K562 (cell line): ENCODE data around the gene UPF2. TPM values are rescaled to one million over a fixed set of nuclear protein-coding genes. Genes with fewer than 3 reads are reported as not detected.
A peak's percentile ranks its signal among the peaks of the same experiment; 100 is the strongest.

Source experiments
- ATF1 ChIP-seq, 2 experiments: fragments of 450-650 bp in 1 of 2; IDR thresholded peaks; 2 replicates each; pipeline ENCODE4 v1.6.1; 2016; ENCODE audit warnings: missing compliant biosample characterization in 1 of 2, missing genetic modification characterization in 1 of 2
- CHCHD3 ChIP-seq: fragments of 250-450 bp; sonication (Bioruptor Pico); IDR thresholded peaks from 2 replicates; pipeline ENCODE4 v2.1.2; 2022; ENCODE audit warnings: mild to moderate bottlenecking
- CREM ChIP-seq: IDR thresholded peaks from 2 replicates; pipeline ENCODE4 v1.6.1; 2014; ENCODE audit warnings: antibody characterized with exemption, low read depth
- FOXJ3 ChIP-seq: sonication (generic); formaldehyde crosslinking; IDR thresholded peaks from 2 replicates; pipeline ENCODE4 v1.4.0; 2020; ENCODE audit warnings: mild to moderate bottlenecking, missing genetic modification reagents
- GMEB1 ChIP-seq: fragments of 250-450 bp; sonication (Bioruptor Pico); IDR thresholded peaks from 2 replicates; pipeline ENCODE4 v1.4.0; 2020; ENCODE audit warnings: mild to moderate bottlenecking
- GTF2E2 ChIP-seq: fragments of 200-800 bp; sonication (Bioruptor generic); IDR thresholded peaks from 2 replicates; pipeline ENCODE4 v1.6.1; 2016; ENCODE audit warnings: missing genetic modification characterization, missing compliant biosample characterization
- MIER1 ChIP-seq: fragments of 450-650 bp; IDR thresholded peaks from 2 replicates; pipeline ENCODE4 v1.6.1; 2016; ENCODE audit warnings: antibody characterized with exemption, mild to moderate bottlenecking, low read depth
- NR4A1 ChIP-seq, 2 experiments: fragments of 250-450 bp in 1 of 2; fragments of 450-650 bp in 1 of 2; sonication (Bioruptor Pico) in 1 of 2; IDR thresholded peaks; 2 replicates each; pipeline versions ENCODE4 v1.4.0 to v1.6.1; 2016 to 2020; ENCODE audit warnings: mild to moderate bottlenecking in 2 of 2, missing compliant biosample characterization in 1 of 2, missing genetic modification characterization in 1 of 2, moderate library complexity in 1 of 2
- PBX2 ChIP-seq, 2 experiments: IDR thresholded peaks in 1 of 2; conservative IDR thresholded peaks in 1 of 2; 2 replicates each; pipeline ENCODE4 v1.6.1; 2016; ENCODE audit warnings: low read depth in 2 of 2, mild to moderate bottlenecking in 1 of 2, missing compliant biosample characterization in 1 of 2, missing genetic modification characterization in 1 of 2, moderate library complexity in 1 of 2
- PCBP2 ChIP-seq: fragments of 200-400 bp; formaldehyde crosslinking; IDR thresholded peaks from 2 replicates; pipeline ENCODE4 v1.6.1; 2018; ENCODE audit warnings: low read length, low read depth, mild to moderate bottlenecking, moderate library complexity; ENCODE audit not compliant: poor library complexity, severe bottlenecking
- PHF21A ChIP-seq: fragments of 450-650 bp; IDR thresholded peaks from 2 replicates; pipeline ENCODE4 v1.6.1; 2017; ENCODE audit warnings: low read depth, borderline replicate concordance
- RBM15 ChIP-seq: fragments of 200-400 bp; formaldehyde crosslinking; IDR thresholded peaks from 2 replicates; pipeline ENCODE4 v1.6.1; 2018; ENCODE audit warnings: mild to moderate bottlenecking, low read length, moderate library complexity; ENCODE audit not compliant: insufficient read depth
- XRCC5 ChIP-seq: fragments of 200-400 bp; formaldehyde crosslinking; IDR thresholded peaks from 2 replicates; pipeline ENCODE4 v1.6.1; 2017; ENCODE audit warnings: low read depth, mild to moderate bottlenecking, low read length
- ZBTB8A ChIP-seq: fragments of 450-650 bp; IDR thresholded peaks from 2 replicates; pipeline ENCODE4 v1.6.1; 2018; ENCODE audit warnings: mild to moderate bottlenecking, moderate library complexity; ENCODE audit not compliant: partially characterized antibody
- ZC3H11A ChIP-seq: IDR thresholded peaks from 2 replicates; pipeline ENCODE4 v1.6.1; 2012; ENCODE audit warnings: low read depth, low read length, improper control_type of control experiment
- ZNF143 ChIP-seq: sonication (generic); formaldehyde crosslinking; IDR thresholded peaks from 2 replicates; pipeline ENCODE4 v1.9.0; 2022; ENCODE audit warnings: mild to moderate bottlenecking, missing genetic modification reagents
- ZNF175 ChIP-seq: fragments of 200-800 bp; sonication (Bioruptor generic); IDR thresholded peaks from 2 replicates; pipeline ENCODE4 v1.6.1; 2016; ENCODE audit warnings: low read depth, mild to moderate bottlenecking, missing genetic modification characterization, missing compliant biosample characterization
- polyA plus RNA-seq, 8 experiments: library from polyadenylated mRNA; depleted of rRNA in 4 of 8; stranded (reverse) in 5 of 8; unstranded in 3 of 8; fragments of >200 nt; fragmentation: Nextera tagmentation in 2 of 8; fragmentation: Illumina TruSeq in 1 of 8; extraction: Ambion mirVana in 2 of 8; extraction: Trizol in 1 of 8; gene quantifications; 2 replicates each; pipeline versions ENCODE4 v1.2.1 to v1.2.3, GENCODE V29; 2011 to 2014; ENCODE audit warnings: inconsistent platforms in 1 of 8, missing spikeins in 1 of 8
- total RNA-seq, 7 experiments: library from RNA; depleted of rRNA in 6 of 7; stranded (reverse); fragments of >200 nt in 6 of 7; fragmentation: Illumina TruSeq in 2 of 7; extraction: Trizol in 2 of 7; gene quantifications; 2 replicates each; pipeline versions ENCODE4 v1.2.1 to v1.2.3, GENCODE V29; 2011 to 2021; ENCODE audit warnings: low replicate concordance in 1 of 7
- TF ChIP-seq, protein P1 (sequence below): sonication (generic); formaldehyde crosslinking; IDR thresholded peaks from 2 replicates; pipeline ENCODE4 v1.8.0; 2022; ENCODE audit warnings: mild to moderate bottlenecking, missing genetic modification reagents

The UPF2 gene
- total and polyA plus RNA-seq, 9 of the 15 experiments (the other 6 are each of a cell fraction or from before 2014, with no cell fraction given), result 13.9 to 37.7 (median 23.7) TPM

DNA sequence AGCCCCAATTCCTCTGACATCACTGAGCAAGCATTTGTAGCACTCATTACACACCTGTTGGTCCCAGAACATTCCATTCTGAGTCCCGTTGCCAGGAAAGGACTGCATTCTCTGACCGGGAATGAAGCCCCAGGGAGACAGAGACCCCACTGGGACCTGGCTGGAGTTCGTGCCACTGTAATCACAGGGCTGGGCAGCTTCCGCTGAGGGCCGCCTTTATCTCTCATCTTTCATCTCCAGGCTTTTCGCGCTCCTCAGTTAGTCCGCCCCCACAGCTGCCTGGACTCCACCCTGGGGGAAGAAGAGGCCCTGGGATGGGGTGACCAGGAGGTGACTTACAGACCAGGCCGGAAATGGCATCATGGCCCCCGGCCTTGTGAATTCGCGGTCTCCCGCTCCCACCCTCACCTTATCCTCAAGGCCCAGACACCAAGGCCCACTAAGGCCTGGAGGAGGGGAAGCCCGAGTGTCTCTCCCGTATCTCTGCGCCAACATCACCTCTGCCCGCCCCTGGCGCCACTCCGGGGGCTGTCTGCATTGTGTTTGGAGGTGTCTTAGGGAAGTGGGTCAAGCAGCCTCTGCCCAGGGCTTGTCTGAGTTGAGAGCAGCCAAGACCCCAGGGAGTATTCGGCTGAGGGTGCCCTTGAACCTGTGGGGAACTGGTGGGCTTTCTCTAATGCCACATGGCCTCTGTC lies 144.1 kb downstream of the UPF2 start (continued):
- TF ChIP-seq, protein P1, sequence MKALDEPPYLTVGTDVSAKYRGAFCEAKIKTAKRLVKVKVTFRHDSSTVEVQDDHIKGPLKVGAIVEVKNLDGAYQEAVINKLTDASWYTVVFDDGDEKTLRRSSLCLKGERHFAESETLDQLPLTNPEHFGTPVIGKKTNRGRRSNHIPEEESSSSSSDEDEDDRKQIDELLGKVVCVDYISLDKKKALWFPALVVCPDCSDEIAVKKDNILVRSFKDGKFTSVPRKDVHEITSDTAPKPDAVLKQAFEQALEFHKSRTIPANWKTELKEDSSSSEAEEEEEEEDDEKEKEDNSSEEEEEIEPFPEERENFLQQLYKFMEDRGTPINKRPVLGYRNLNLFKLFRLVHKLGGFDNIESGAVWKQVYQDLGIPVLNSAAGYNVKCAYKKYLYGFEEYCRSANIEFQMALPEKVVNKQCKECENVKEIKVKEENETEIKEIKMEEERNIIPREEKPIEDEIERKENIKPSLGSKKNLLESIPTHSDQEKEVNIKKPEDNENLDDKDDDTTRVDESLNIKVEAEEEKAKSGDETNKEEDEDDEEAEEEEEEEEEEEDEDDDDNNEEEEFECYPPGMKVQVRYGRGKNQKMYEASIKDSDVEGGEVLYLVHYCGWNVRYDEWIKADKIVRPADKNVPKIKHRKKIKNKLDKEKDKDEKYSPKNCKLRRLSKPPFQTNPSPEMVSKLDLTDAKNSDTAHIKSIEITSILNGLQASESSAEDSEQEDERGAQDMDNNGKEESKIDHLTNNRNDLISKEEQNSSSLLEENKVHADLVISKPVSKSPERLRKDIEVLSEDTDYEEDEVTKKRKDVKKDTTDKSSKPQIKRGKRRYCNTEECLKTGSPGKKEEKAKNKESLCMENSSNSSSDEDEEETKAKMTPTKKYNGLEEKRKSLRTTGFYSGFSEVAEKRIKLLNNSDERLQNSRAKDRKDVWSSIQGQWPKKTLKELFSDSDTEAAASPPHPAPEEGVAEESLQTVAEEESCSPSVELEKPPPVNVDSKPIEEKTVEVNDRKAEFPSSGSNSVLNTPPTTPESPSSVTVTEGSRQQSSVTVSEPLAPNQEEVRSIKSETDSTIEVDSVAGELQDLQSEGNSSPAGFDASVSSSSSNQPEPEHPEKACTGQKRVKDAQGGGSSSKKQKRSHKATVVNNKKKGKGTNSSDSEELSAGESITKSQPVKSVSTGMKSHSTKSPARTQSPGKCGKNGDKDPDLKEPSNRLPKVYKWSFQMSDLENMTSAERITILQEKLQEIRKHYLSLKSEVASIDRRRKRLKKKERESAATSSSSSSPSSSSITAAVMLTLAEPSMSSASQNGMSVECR (CRISPR knock-in tag), result peak; percentile 52
- TF ChIP-seq GTF2E2 (tag) (no peak), ZNF143 (CRISPR knock-in tag) (peak; percentile 26; the same call in 1 of the 2 replicates), CHCHD3 (0 out of 2 replicates have a peak, but pooled peaks have one; percentile 9), ZNF175 (CRISPR knock-in tag) (no peak), GMEB1 (CRISPR knock-in tag) (peak; percentile 26; the same call in 1 of the 2 replicates), PHF21A (no peak), NR4A1 (CRISPR knock-in tag; IDR thresholded peaks at IDR 0.05) (no peak), NR4A1 (tag; IDR thresholded peaks at IDR 0.05) (peak; percentile 79; the same call in 1 of the 2 replicates), RBM15 (no peak), ZBTB8A (no peak), PBX2 (CRISPR knock-in tag; IDR thresholded peaks at IDR 0.05; ENCODE audit: low read depth) (no peak), PBX2 (tag; conservative IDR thresholded peaks at IDR 0.05; ENCODE audit: low read depth) (no peak), PCBP2 (no peak), XRCC5 (peak; percentile 45), ATF1 (CRISPR knock-in tag; IDR thresholded peaks at IDR 0.05) (no peak), ATF1 (tag; IDR thresholded peaks at IDR 0.05) (peak; percentile 81), ZC3H11A (0 out of 2 replicates have a peak, but pooled peaks have one; percentile 52), FOXJ3 (CRISPR knock-in tag) (no peak), CREM (peak; percentile 67), MIER1 (no peak)
